ENCODE results near the gene PCDHB16. TPM values are rescaled to one million over a fixed set of nuclear protein-coding genes. Genes with fewer than 3 reads are reported as not detected.
"Not testable (repeated sequence)": the region's sequence is repeated elsewhere in the genome, so short reads cannot be mapped to it uniquely, and the experiment has no call there.

The PCDHB16 gene
- total and polyA plus RNA-seq, 7 experiments from 2014 or later: 0.08 TPM; not detected in 6

GRCh38 chr5:141210281-141210680 is 28.1 kb downstream of the PCDHB16 start:
- H3K36me3 ChIP-seq (ENCODE audit: control insufficient read depth in 2 of 3, insufficient read depth in 3 of 3, low read length in 3 of 3); CTCF ChIA-PET; H3K27me3 ChIP-seq (ENCODE audit: control insufficient read depth in 2 of 2, insufficient read depth in 2 of 2, low read length in 2 of 2); H3K4me3 ChIP-seq (ENCODE audit: low read length); H3K4me3 Mint-ChIP-seq; H3K9me3 ChIP-seq (ENCODE audit: control insufficient read depth in 2 of 3, low read length in 3 of 3); intact Hi-C loops (cut with micrococcal nuclease); POLR2A ChIA-PET; H3K27ac ChIP-seq (ENCODE audit: low read depth, low read length); H3K27ac Mint-ChIP-seq; H3K4me1 ChIP-seq (ENCODE audit: control insufficient read depth in 2 of 2, insufficient read depth in 2 of 2, low read length in 2 of 2); ATAC-seq; DNase-seq; H3K4me1 Mint-ChIP-seq: not testable (repeated sequence)
- Mint-ChIP-seq H3K9me3 (peaks cover 3 to 59% (median 20%) of the 10 kb centered on the region in 11 donors), H3K36me3 (peaks cover 0 to 13% (median 0%) of the 10 kb centered on the region in 5 donors), H3K27me3 (peaks cover 9 to 87% (median 85%) of the 10 kb centered on the region in 5 donors)

GRCh38 chr5:141210849-141211248 is 28.7 kb downstream of the PCDHB16 start:
- H3K27ac ChIP-seq (ENCODE audit: low read depth, low read length); H3K4me1 ChIP-seq (ENCODE audit: control insufficient read depth in 2 of 2, insufficient read depth in 2 of 2, low read length in 2 of 2); POLR2A ChIA-PET; intact Hi-C loops (cut with micrococcal nuclease); H3K27ac Mint-ChIP-seq; H3K9me3 ChIP-seq (ENCODE audit: control insufficient read depth in 2 of 3, low read length in 3 of 3); ATAC-seq; H3K36me3 ChIP-seq (ENCODE audit: control insufficient read depth in 2 of 3, insufficient read depth in 3 of 3, low read length in 3 of 3); H3K4me1 Mint-ChIP-seq; H3K4me3 ChIP-seq (ENCODE audit: low read length); H3K27me3 ChIP-seq (ENCODE audit: control insufficient read depth in 2 of 2, insufficient read depth in 2 of 2, low read length in 2 of 2); H3K4me3 Mint-ChIP-seq; CTCF ChIA-PET; DNase-seq: not testable (repeated sequence)
- peaks cover 0 to 14% (median 0%) of the 10 kb centered on the region in 5 donors for H3K36me3 Mint-ChIP-seq
- H3K27me3 Mint-ChIP-seq: peaks cover 9 to 83% (median 80%) of the 10 kb centered on the region in 5 donors
- peaks cover 3 to 56% (median 22%) of the 10 kb centered on the region in 11 donors for H3K9me3 Mint-ChIP-seq

- H3K9me3 ChIP-seq (ENCODE audit: control insufficient read depth in 2 of 3, low read length in 3 of 3): peaks cover 0 to 12% (median 0%) of the 10 kb centered on the region in 3 experiments
- DNase-seq; intact Hi-C loops (cut with micrococcal nuclease); H3K36me3 ChIP-seq (ENCODE audit: control insufficient read depth in 2 of 3, insufficient read depth in 3 of 3, low read length in 3 of 3); ATAC-seq; H3K4me1 ChIP-seq (ENCODE audit: control insufficient read depth in 2 of 2, insufficient read depth in 2 of 2, low read length in 2 of 2); H3K4me1 Mint-ChIP-seq; POLR2A ChIA-PET; H3K27me3 ChIP-seq (ENCODE audit: control insufficient read depth in 2 of 2, insufficient read depth in 2 of 2, low read length in 2 of 2); CTCF ChIA-PET; H3K4me3 ChIP-seq (ENCODE audit: low read length); H3K27ac ChIP-seq (ENCODE audit: low read depth, low read length); H3K27ac Mint-ChIP-seq: not testable (repeated sequence)
- Mint-ChIP-seq H3K9me3 (peaks cover 7 to 73% (median 36%) of the 10 kb centered on the region in 11 donors), H3K4me3 (peak within 1 kb of the TSS in 4 of 10 donors; percentile 19 to 55 (median 33)), H3K27me3 (peaks cover 7 to 76% (median 72%) of the 10 kb centered on the region in 5 donors), H3K36me3 (peaks cover 0 to 22% (median 0%) of the 10 kb centered on the region in 5 donors)
Measured at GRCh38 chr5:141213656-141214339, 31.6 kb downstream of the PCDHB16 start, which contains the start of gene PCDHB13. TSS of gene PCDHB13 (plus strand) at chr5:141213919. CDS start at chr5:141214124, 205 bp downstream.

- H3K27me3 ChIP-seq (ENCODE audit: control insufficient read depth in 2 of 2, insufficient read depth in 2 of 2, low read length in 2 of 2); intact Hi-C loops (cut with micrococcal nuclease); POLR2A ChIA-PET; ATAC-seq; H3K36me3 ChIP-seq (ENCODE audit: control insufficient read depth in 2 of 3, insufficient read depth in 3 of 3, low read length in 3 of 3); H3K27ac ChIP-seq (ENCODE audit: low read depth, low read length); H3K27ac Mint-ChIP-seq; DNase-seq; H3K4me1 ChIP-seq (ENCODE audit: control insufficient read depth in 2 of 2, insufficient read depth in 2 of 2, low read length in 2 of 2); H3K4me3 Mint-ChIP-seq; CTCF ChIA-PET; H3K4me1 Mint-ChIP-seq; H3K4me3 ChIP-seq (ENCODE audit: low read length): not testable (repeated sequence)
- H3K36me3 Mint-ChIP-seq: peaks cover 0 to 21% (median 0%) of the 10 kb centered on the region in 5 donors
- peaks cover 0 to 18% (median 0%) of the 10 kb centered on the region in 3 experiments for H3K9me3 ChIP-seq (ENCODE audit: control insufficient read depth in 2 of 3, low read length in 3 of 3)
- peaks cover 7 to 73% (median 70%) of the 10 kb centered on the region in 5 donors for H3K27me3 Mint-ChIP-seq
- H3K9me3 Mint-ChIP-seq: peaks cover 10 to 73% (median 36%) of the 10 kb centered on the region in 11 donors
Measured at GRCh38 chr5:141214583-141214982, 32.4 kb downstream of the PCDHB16 start.

GRCh38 chr5:141215504-141215903 is 33.3 kb downstream of the PCDHB16 start:
- H3K36me3 ChIP-seq (ENCODE audit: control insufficient read depth in 2 of 3, insufficient read depth in 3 of 3, low read length in 3 of 3); H3K4me1 ChIP-seq (ENCODE audit: control insufficient read depth in 2 of 2, insufficient read depth in 2 of 2, low read length in 2 of 2); POLR2A ChIA-PET; H3K27ac ChIP-seq (ENCODE audit: low read depth, low read length); H3K4me3 Mint-ChIP-seq; H3K4me3 ChIP-seq (ENCODE audit: low read length); intact Hi-C loops (cut with micrococcal nuclease); CTCF ChIA-PET; H3K27me3 ChIP-seq (ENCODE audit: control insufficient read depth in 2 of 2, insufficient read depth in 2 of 2, low read length in 2 of 2); DNase-seq; H3K4me1 Mint-ChIP-seq; ATAC-seq: not testable (repeated sequence)
- H3K9me3 ChIP-seq (ENCODE audit: control insufficient read depth in 2 of 3, low read length in 3 of 3): peaks cover 0 to 19% (median 0%) of the 10 kb centered on the region in 3 experiments
- H3K27ac Mint-ChIP-seq: peak overlapping the region in 1 of 9 donors; percentile 19
- peaks cover 11 to 74% (median 35%) of the 10 kb centered on the region in 11 donors for H3K9me3 Mint-ChIP-seq
- peaks cover 2 to 77% (median 74%) of the 10 kb centered on the region in 5 donors for H3K27me3 Mint-ChIP-seq
- peaks cover 0 to 26% (median 0%) of the 10 kb centered on the region in 5 donors for H3K36me3 Mint-ChIP-seq

- Mint-ChIP-seq H3K27me3 (peaks cover 2 to 77% (median 74%) of the 10 kb centered on the region in 5 donors), H3K9me3 (peaks cover 11 to 77% (median 33%) of the 10 kb centered on the region in 11 donors), H3K36me3 (peaks cover 0 to 29% (median 0%) of the 10 kb centered on the region in 5 donors)
- H3K9me3 ChIP-seq (ENCODE audit: control insufficient read depth in 2 of 3, low read length in 3 of 3): peaks cover 0 to 19% (median 0%) of the 10 kb centered on the region in 3 experiments
- H3K4me3 Mint-ChIP-seq; H3K4me1 Mint-ChIP-seq; H3K4me3 ChIP-seq (ENCODE audit: low read length); ATAC-seq; H3K4me1 ChIP-seq (ENCODE audit: control insufficient read depth in 2 of 2, insufficient read depth in 2 of 2, low read length in 2 of 2); H3K27ac Mint-ChIP-seq; POLR2A ChIA-PET; CTCF ChIA-PET; H3K27ac ChIP-seq (ENCODE audit: low read depth, low read length); intact Hi-C loops (cut with micrococcal nuclease); H3K36me3 ChIP-seq (ENCODE audit: control insufficient read depth in 2 of 3, insufficient read depth in 3 of 3, low read length in 3 of 3); DNase-seq; H3K27me3 ChIP-seq (ENCODE audit: control insufficient read depth in 2 of 2, insufficient read depth in 2 of 2, low read length in 2 of 2): not testable (repeated sequence)
Measured at GRCh38 chr5:141216035-141216434, 33.8 kb downstream of the PCDHB16 start.
